Karpas-422 (cell line): ENCODE measurements around the gene CHST8. TPM values are rescaled to one million over a fixed set of nuclear protein-coding genes. Genes with fewer than 3 reads are reported as not detected.

Experiments
- DNase-seq: peaks from one replicate; pipeline ENCODE4 v3.0.0-alpha.2; 2015
- H2AFZ ChIP-seq: fragments of 200-600 bp; sonication (generic); 2 replicates; pipeline ENCODE4 v1.6.1; 2014; ENCODE audit warnings: antibody characterized with exemption, low read length, mixed read lengths
- H3K27ac ChIP-seq: fragments of 200-600 bp; sonication (generic); 2 replicates; pipeline ENCODE4 v1.5.1; 2014; ENCODE audit warnings: mild to moderate bottlenecking, low read length, moderate library complexity
- H3K27me3 ChIP-seq: fragments of 200-600 bp; sonication (generic); 2 replicates; pipeline ENCODE4 v1.6.1; 2014; ENCODE audit warnings: low read length, mixed read lengths
- H3K36me3 ChIP-seq: fragments of 200-600 bp; sonication (generic); 2 replicates; pipeline ENCODE4 v1.6.1; 2014; ENCODE audit warnings: low read length, mixed read lengths; ENCODE audit not compliant: insufficient read depth
- H3K4me1 ChIP-seq: fragments of 200-600 bp; sonication (generic); 2 replicates; pipeline ENCODE4 v1.6.1; 2014; ENCODE audit warnings: mild to moderate bottlenecking, low read length, mixed read lengths
- H3K4me2 ChIP-seq: fragments of 200-600 bp; sonication (generic); 2 replicates; pipeline ENCODE4 v1.6.1; 2014; ENCODE audit warnings: low read length, low read depth, mild to moderate bottlenecking; ENCODE audit not compliant: poor library complexity, severe bottlenecking
- H3K4me3 ChIP-seq: fragments of 200-600 bp; sonication (generic); 2 replicates; pipeline ENCODE4 v1.5.1; 2014; ENCODE audit warnings: mild to moderate bottlenecking, antibody characterized with exemption, low read length, mixed read lengths
- H3K79me2 ChIP-seq: fragments of 200-600 bp; sonication (generic); 2 replicates; pipeline ENCODE4 v1.6.1; 2014; ENCODE audit warnings: mild to moderate bottlenecking, low read length, mixed read lengths
- H3K9ac ChIP-seq: fragments of 200-600 bp; sonication (generic); 2 replicates; pipeline ENCODE4 v1.6.0; 2014; ENCODE audit warnings: low read length
- H3K9me2 ChIP-seq: fragments of 200-600 bp; sonication (generic), shearing (Covaris generic); replicated peaks from 2 replicates; pipeline ENCODE4 v1.6.0; 2014; ENCODE audit warnings: mild to moderate bottlenecking, low read length, moderate library complexity; ENCODE audit not compliant: insufficient read depth
- H3K9me3 ChIP-seq: fragments of 300-700, 200-600 bp; sonication (generic); 2 replicates; pipeline ENCODE4 v1.6.1; 2014; ENCODE audit warnings: low read length, mixed read lengths
- H4K20me1 ChIP-seq: fragments of 200-600 bp; sonication (generic); 2 replicates; pipeline ENCODE4 v1.6.1; 2014; ENCODE audit warnings: mild to moderate bottlenecking, antibody characterized with exemption, low read length, low read depth; ENCODE audit not compliant: insufficient read depth
- total RNA-seq: library from RNA; depleted of rRNA; stranded (reverse); fragments of >200 nt; shearing (Covaris generic); gene quantifications from 2 replicates; pipeline ENCODE4 v1.2.3, GENCODE V29; 2014; ENCODE audit warnings: low replicate concordance

CHST8 gene
- total RNA-seq, 1 experiment from 2014 or later: not detected

GRCh38 chr19:33705860-33706259 is 84.1 kb downstream of the CHST8 start:
- Histone ChIP-seq H3K4me3 (no peak overlapping the region), H3K27me3 (no peaks in the 10 kb centered on the region), H3K4me1 (no peaks in the 10 kb centered on the region), H4K20me1 (no peaks in the 10 kb centered on the region), H3K9me2 (no peaks in the 10 kb centered on the region), H3K36me3 (no peaks in the 10 kb centered on the region), H3K27ac (no peak overlapping the region), H3K9me3 (no peaks in the 10 kb centered on the region), H3K4me2 (no peak overlapping the region), H3K9ac (no peak overlapping the region), H3K79me2 (no peaks in the 10 kb centered on the region), H2AFZ (no peak overlapping the region)
- no peak for DNase-seq

DNA sequence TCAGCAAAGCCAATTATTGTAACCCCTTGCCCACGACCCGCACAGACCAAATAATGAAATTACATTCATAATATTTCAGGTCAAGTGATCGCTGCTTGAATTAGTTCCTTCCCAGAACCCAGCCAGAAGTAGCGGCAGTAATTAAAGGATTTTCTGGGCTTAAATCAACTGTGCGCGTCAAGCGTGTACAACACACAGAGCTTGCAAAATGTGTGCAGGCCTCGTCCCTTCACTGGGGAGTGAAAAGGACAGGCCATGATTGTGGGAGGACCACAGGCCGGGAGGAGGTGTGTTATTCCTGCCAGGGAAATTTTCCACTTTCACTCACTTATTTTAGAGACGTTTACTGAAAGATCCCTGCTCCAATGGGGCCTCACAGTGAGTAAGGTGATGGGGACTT is 84.9 kb downstream of the CHST8 start:
- no peak overlapping the region for H3K4me2 ChIP-seq
- no peaks in the 10 kb centered on the region for H3K79me2 ChIP-seq
- no peaks in the 10 kb centered on the region for H3K9me2 ChIP-seq
- no peak overlapping the region for H3K4me3 ChIP-seq
- no peak overlapping the region for H3K9ac ChIP-seq
- H2AFZ ChIP-seq: no peak overlapping the region
- no peaks in the 10 kb centered on the region for H3K36me3 ChIP-seq
- no peaks in the 10 kb centered on the region for H3K4me1 ChIP-seq
- H4K20me1 ChIP-seq: no peaks in the 10 kb centered on the region
- no peak for DNase-seq
- no peak overlapping the region for H3K27ac ChIP-seq
- H3K9me3 ChIP-seq: no peaks in the 10 kb centered on the region
- no peaks in the 10 kb centered on the region for H3K27me3 ChIP-seq

GRCh38 chr19:33712268-33712667 is 90.5 kb downstream of the CHST8 start:
- Histone ChIP-seq H3K4me2 (no peak overlapping the region), H3K4me1 (no peaks in the 10 kb centered on the region), H3K9me2 (no peaks in the 10 kb centered on the region), H2AFZ (no peak overlapping the region), H3K36me3 (no peaks in the 10 kb centered on the region), H3K79me2 (no peaks in the 10 kb centered on the region), H3K27me3 (no peaks in the 10 kb centered on the region), H3K27ac (no peak overlapping the region), H4K20me1 (no peaks in the 10 kb centered on the region), H3K4me3 (no peak overlapping the region), H3K9me3 (no peaks in the 10 kb centered on the region), H3K9ac (no peak overlapping the region)
- no peak for DNase-seq

GRCh38 chr19:33713194-33713593 is 91.4 kb downstream of the CHST8 start:
- H3K79me2 ChIP-seq: no peaks in the 10 kb centered on the region
- H4K20me1 ChIP-seq: no peaks in the 10 kb centered on the region
- H3K9me3 ChIP-seq: no peaks in the 10 kb centered on the region
- H3K4me1 ChIP-seq: no peaks in the 10 kb centered on the region
- no peak overlapping the region for H3K27ac ChIP-seq
- no peak for DNase-seq
- no peak overlapping the region for H2AFZ ChIP-seq
- H3K9ac ChIP-seq: no peak overlapping the region
- no peak overlapping the region for H3K4me2 ChIP-seq
- no peaks in the 10 kb centered on the region for H3K36me3 ChIP-seq
- H3K27me3 ChIP-seq: no peaks in the 10 kb centered on the region
- H3K9me2 ChIP-seq: no peaks in the 10 kb centered on the region
- H3K4me3 ChIP-seq: no peak overlapping the region

GRCh38 chr19:33714149-33714548 is 92.4 kb downstream of the CHST8 start:
- H3K9me3 ChIP-seq: no peaks in the 10 kb centered on the region
- H3K4me1 ChIP-seq: no peaks in the 10 kb centered on the region
- H4K20me1 ChIP-seq: no peaks in the 10 kb centered on the region
- H3K4me3 ChIP-seq: no peak overlapping the region
- no peak overlapping the region for H3K27ac ChIP-seq
- no peak overlapping the region for H3K4me2 ChIP-seq
- H3K9me2 ChIP-seq: no peaks in the 10 kb centered on the region
- DNase-seq: no peak
- H2AFZ ChIP-seq: no peak overlapping the region
- H3K79me2 ChIP-seq: no peaks in the 10 kb centered on the region
- no peaks in the 10 kb centered on the region for H3K36me3 ChIP-seq
- H3K9ac ChIP-seq: no peak overlapping the region
- H3K27me3 ChIP-seq: no peaks in the 10 kb centered on the region

- Histone ChIP-seq H3K9ac (no peak overlapping the region), H3K27ac (no peak overlapping the region), H3K4me3 (no peak overlapping the region), H3K9me2 (no peaks in the 10 kb centered on the region), H4K20me1 (no peaks in the 10 kb centered on the region), H3K4me2 (no peak overlapping the region), H3K36me3 (no peaks in the 10 kb centered on the region), H3K27me3 (no peaks in the 10 kb centered on the region), H2AFZ (no peak overlapping the region), H3K9me3 (no peaks in the 10 kb centered on the region), H3K4me1 (no peaks in the 10 kb centered on the region), H3K79me2 (no peaks in the 10 kb centered on the region)
- no peak for DNase-seq
Observed at GRCh38 chr19:33715462-33715861, 93.7 kb downstream of the CHST8 start.

GRCh38 chr19:33717878-33718277 is 96.1 kb downstream of the CHST8 start:
- Histone ChIP-seq H2AFZ (no peak overlapping the region), H3K9me2 (no peaks in the 10 kb centered on the region), H3K4me2 (no peak overlapping the region), H3K79me2 (no peaks in the 10 kb centered on the region), H3K27ac (no peak overlapping the region), H3K9ac (no peak overlapping the region), H3K9me3 (no peaks in the 10 kb centered on the region), H3K36me3 (no peaks in the 10 kb centered on the region), H3K4me1 (no peaks in the 10 kb centered on the region), H4K20me1 (no peaks in the 10 kb centered on the region), H3K27me3 (no peaks in the 10 kb centered on the region), H3K4me3 (no peak overlapping the region)
- no peak for DNase-seq

DNA sequence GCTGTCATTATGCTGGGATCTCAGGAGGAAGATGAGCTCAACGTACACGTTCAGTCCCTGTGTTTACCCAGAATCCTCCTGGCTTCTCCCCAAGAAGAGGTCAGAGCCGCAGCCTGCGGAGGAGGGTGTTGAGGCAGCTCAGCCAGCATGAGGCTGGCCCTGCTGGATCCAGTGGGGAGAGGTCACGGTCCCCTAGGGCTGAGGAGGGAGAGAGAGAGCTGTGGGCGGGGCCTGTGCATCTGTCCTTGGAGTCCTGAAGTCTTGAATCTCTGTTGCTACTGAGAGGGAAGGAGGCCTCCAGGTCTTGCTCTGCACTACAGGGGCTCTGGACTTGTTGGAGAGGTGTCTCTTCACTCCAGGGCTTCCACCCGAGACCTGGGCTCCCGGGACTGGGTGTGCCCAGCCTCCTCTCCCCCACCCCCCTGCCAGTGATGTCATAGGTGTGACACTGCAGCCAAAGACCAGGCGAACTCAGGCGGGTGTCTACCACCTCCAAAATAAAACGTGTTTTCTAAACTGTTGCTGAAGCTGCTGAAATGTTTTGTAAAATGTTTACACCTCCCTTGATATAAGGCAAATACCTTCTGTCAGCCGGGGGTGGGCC is 97.0 kb downstream of the CHST8 start:
- Histone ChIP-seq H3K4me3 (no peak overlapping the region), H3K9ac (no peak overlapping the region), H4K20me1 (no peaks in the 10 kb centered on the region), H3K9me3 (no peaks in the 10 kb centered on the region), H3K79me2 (no peaks in the 10 kb centered on the region), H3K27ac (no peak overlapping the region), H3K27me3 (no peaks in the 10 kb centered on the region), H3K4me1 (no peaks in the 10 kb centered on the region), H3K9me2 (no peaks in the 10 kb centered on the region), H2AFZ (no peak overlapping the region), H3K4me2 (no peak overlapping the region), H3K36me3 (no peaks in the 10 kb centered on the region)
- no peak for DNase-seq
